ENCODE measurements around the gene BMP10.
A peak's percentile ranks its signal among the peaks of the same experiment; 100 is the strongest.

Gene BMP10

GRCh38 chr2:68849579-68850030 lies 21.6 kb downstream of the BMP10 start:
- DNase-seq, result no peak

DNA sequence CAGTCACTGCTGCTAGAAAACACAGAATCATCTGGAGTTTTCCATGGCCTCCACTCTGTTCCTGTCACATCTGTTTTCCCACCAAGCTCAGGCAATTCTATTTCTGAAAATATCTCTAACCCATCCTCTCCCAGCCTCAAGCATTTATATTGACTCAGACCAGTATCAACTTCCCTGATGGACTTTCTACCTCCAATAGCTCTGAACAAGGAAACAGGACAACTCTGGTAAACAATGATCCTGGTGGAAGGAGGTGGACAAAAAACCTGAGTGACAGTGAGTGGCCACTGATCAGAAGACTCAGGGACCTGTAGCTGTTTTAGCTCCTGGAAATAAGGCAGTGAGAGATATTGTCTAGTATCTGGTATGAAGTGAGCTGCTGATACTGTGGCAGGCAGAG lies 23.4 kb downstream of the BMP10 start:
- no peak for DNase-seq

DNA sequence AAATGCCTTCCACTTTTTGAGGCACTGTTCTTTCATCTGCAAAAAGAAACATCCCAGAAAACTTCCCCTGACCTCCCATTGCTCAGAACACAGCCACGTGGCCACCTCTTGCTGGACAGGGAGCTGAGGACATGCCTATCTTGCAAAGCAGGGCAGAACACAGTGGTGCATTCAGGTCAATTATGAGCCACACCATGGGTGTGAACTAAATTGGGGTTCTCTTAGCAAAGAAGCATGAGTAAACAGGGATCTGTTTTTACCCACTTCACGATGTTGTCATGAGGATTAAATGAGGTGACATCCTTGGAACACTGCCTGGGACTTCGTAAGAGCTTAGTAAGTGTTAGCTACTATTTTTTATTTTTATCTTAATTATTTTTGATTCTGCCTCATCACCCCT lies 25.1 kb downstream of the BMP10 start:
- no peak for DNase-seq

DNA sequence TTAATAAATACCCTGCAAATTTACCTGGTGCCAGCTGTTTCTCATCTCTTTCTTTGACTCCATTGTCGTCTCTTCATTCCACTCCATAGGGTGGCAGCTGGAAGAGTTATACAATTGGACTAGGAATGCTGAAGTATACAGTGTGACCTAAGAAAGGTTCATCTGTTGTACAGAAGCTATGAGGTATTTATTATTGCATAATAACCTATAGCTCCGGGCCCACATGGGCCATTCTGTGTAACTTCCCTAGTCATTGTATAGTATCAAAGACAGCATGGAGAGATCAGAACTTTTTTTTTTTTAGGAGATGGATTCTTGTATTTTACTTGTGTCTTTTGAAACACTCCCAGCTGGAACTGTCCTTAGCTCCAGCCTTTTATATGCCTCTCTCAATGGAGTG lies 26.2 kb downstream of the BMP10 start:
- DNase-seq, result no peak

DNA sequence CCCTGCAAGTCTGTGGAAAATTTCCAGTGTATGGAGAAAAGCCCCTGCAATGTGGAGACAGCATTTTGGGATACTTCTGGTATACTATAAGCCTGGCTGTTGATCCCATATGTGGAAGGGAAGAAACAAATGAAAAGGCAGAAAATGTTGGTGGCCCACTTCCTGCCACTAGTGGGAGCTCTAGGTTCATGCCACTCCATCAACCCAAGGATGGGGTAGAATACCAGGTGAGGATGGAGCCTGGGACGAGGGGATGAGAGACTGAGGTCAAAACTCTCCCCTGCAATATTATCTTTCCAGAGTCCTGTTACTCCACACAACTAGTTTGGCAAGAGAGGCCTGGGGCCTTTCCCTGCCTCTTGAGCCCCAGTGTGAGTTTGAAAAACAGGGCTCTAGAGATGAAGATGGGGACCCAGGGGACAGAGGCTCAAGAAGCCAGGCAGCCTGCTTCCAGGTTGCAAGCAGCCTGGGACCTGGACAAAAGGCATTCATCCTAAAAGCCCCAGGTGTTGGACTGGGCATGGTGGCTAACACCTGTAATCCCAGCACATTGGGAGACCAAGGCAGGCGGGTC lies 31.9 kb downstream of the BMP10 start:
- no peak for DNase-seq

- DNase-seq, result no peak
These were observed 32.6 kb downstream of the BMP10 start for GRCh38 chr2:68838641-68839040.

DNA sequence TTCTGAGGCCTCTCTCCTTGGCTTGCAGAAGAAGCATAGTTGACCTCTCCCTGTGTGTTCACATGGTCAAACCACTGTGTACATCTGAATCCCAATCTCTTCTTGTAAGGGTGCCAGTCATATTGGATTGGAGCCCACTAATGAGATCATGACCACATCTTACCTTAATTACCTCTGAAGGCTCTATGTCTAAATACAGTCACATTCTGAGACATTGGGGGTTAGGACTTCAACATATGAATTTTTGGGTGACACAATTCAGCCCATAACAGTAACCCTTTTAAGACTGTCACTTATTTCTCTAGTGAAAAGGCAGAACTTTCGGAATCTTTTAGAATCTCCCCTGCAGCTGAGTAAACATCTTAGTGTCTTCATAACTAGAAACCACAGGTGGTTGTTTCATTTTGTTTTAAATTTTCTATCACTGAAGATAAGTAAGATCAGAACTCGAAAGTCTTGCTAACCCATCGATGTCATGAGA lies 33.3 kb downstream of the BMP10 start:
- no peak for DNase-seq

DNA sequence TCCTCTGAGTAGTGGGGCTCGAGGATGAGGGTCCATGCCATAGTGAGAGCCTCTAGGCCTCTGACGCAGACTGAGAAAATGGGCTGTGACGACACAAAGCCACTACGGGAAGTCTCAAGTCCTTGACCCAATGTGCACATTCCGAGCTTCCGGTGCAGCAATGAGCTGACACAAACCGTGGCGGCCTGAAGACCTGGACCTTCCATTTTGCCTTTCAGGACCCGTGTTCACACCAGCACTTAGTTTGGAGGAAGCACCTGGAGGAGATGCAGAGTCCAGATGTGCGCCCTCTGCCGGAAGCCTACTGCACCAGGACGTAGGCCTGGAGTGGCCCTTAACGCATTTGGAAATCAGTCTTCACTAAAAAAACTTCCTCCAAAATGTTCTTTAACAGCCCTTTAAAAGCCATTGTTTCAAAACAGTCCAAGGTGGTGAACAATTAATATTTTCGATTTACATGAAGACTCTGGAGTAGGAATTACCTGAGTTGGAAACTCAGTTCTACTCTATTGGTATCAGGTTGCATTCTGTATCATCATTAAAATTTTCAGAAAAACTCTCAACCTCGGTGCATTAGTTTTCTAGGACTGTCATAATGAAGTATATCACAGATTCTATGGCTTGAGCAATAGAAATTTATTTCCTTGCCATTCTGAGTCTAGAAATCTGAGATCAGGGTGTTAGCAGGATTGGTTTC lies 33.9 kb downstream of the BMP10 start:
- peak; percentile 20 for DNase-seq

DNA sequence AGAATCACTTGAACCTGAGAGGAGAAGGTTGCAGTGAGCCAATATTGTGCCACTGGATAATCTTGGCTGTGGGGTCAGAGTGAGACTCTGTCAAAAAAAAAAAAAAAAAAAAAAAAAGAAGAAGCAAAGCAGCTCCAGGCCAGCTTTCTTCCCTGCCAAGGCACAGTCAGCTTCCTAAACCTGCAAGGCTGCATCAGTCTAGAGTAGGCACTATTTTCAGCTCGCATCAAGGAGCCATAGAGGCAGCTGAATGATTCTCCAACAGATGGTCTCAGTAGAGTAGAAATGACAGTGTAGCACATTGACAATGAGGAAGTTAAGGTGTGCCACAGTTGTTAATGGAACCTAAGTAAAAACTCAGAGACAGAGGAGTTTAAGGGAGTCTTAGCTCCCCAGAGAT lies 35.6 kb downstream of the BMP10 start:
- no peak for DNase-seq

GRCh38 chr2:68834737-68835376 lies 36.3 kb downstream of the BMP10 start:
- no peak for DNase-seq

- no peak for DNase-seq
These were observed 38.0 kb downstream of the BMP10 start for GRCh38 chr2:68833162-68833561.

DNA sequence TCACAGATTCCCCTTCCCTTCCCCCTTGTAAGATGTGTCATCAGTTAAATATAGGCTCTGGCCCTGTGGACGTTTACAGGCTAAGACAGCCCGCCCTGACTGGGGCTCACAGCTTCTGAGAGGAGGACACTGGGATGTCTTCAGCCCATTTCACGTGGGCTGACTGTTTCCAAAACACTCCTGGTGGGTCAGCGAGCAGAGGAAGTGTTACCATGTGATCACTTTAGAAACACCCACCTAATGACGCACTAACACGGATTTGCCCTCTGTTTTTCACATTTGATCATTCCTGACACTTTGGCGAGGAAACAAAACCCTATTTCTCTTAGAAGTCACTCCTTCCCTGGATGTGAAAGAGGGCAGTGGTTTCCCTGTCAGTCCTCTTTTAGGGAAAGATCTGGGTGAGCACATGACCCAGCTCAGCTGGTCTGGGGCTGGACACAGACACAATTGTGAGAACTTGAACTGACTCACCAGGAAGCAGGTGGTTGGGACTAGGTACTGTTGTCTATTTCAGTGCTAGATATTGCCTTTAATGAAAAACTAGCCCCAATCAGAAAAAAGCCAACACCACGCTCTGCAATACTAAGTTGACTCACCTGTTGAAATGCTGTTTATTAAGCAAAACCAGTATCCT lies 38.8 kb downstream of the BMP10 start:
- no peak for DNase-seq

DNA sequence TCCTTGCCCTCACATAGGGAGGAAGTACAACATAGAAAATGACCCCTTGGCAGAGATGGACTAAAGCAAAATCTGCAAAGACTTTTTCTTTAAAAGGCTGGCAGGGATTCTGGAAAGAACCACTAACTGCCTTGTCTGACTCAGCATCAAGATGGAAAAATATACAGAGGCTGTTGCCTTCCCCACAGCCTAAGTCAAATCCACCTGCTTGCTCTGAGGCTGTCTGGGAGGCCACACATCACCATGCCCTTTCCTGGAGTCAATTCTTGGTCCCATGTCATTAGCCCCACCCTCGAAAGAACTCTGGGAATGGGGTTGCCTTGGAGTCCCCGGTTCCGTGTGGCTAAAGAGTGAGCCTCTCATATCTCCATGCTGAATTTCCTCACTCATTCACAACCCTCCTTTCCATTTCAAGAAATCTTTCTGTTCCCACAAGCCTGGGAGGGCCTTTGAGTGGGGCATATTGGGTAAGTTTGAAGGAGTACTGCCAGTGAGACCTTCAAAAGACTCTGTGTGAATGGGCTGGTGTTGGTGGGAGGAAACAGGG lies 39.4 kb downstream of the BMP10 start:
- no peak for DNase-seq

- DNase-seq, result no peak
These were observed 41.4 kb downstream of the BMP10 start for GRCh38 chr2:68829749-68830148.

GRCh38 chr2:68828887-68829708 lies 42.1 kb downstream of the BMP10 start:
- DNase-seq, result no peak

- DNase-seq, result no peak
These were observed 43.5 kb downstream of the BMP10 start for GRCh38 chr2:68827666-68828065.

- no peak for DNase-seq
These were observed 45.3 kb downstream of the BMP10 start for GRCh38 chr2:68825866-68826265.

DNA sequence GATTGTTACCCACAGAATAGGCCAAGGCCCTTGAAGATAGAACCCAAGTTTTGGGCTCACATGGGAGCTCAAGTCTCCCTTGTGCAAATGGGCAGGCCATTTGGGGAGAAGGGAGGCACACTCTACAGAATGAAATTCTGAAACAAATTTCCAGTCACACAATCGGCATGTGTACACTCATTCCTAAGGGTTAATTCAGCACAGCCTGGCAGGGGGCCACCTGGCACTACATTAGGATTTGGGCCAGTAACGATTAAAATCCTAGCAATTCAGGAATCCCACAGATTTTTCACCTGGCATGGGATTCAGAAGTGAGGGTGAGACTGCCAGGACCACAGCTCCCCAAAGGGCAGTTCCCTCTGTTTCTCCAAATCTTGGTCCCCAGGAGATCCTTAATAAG lies 46.4 kb downstream of the BMP10 start:
- no peak for DNase-seq

GRCh38 chr2:68822207-68822872 lies 48.9 kb downstream of the BMP10 start:
- no peak for DNase-seq

GRCh38 chr2:68819556-68819955 lies 51.6 kb downstream of the BMP10 start:
- no peak for DNase-seq

- DNase-seq, result no peak
These were observed 53.9 kb downstream of the BMP10 start for GRCh38 chr2:68817306-68817705.

Measured in retina (tissue), 1 donor.